Subcutaneous abdominal adipose tissue (tissue), 5 donors: Measurements from ENCODE around the gene PTPRJ.
"Not testable (repeated sequence)": the region's sequence is repeated elsewhere in the genome, so short reads cannot be mapped to it uniquely, and the experiment has no call there.

ENCODE experiments used
- H3K27ac ChIP-seq: one replicate; pipeline ENCODE4 v1.7.0; 2013; ENCODE audit warnings: low read depth, mild to moderate bottlenecking, inconsistent platforms, low read length, moderate library complexity
- H3K27me3 ChIP-seq, 5 donors: one replicate each; pipeline ENCODE4 v1.7.0; 2013; ENCODE audit warnings: low read length in 5 of 5, inconsistent platforms in 1 of 5; ENCODE audit not compliant: control insufficient read depth in 5 of 5, insufficient read depth in 4 of 5
- H3K36me3 ChIP-seq, 5 donors: one replicate each; pipeline ENCODE4 v1.7.0; 2013; ENCODE audit warnings: low read length in 5 of 5; ENCODE audit not compliant: control insufficient read depth in 5 of 5, insufficient read depth in 5 of 5
- H3K4me1 ChIP-seq, 5 donors: one replicate each; pipeline ENCODE4 v1.7.0; 2013; ENCODE audit warnings: low read length in 5 of 5, mild to moderate bottlenecking in 3 of 5, moderate library complexity in 1 of 5; ENCODE audit not compliant: control insufficient read depth in 5 of 5, insufficient read depth in 5 of 5
- H3K4me3 ChIP-seq, 5 donors: one replicate each; pipeline ENCODE4 v1.7.0; 2013; ENCODE audit warnings: low read length in 5 of 5, low read depth in 1 of 5
- H3K9ac ChIP-seq, 5 donors: one replicate each; pipeline ENCODE4 v1.7.0; 2013; ENCODE audit warnings: low read length in 5 of 5, mild to moderate bottlenecking in 4 of 5, moderate library complexity in 3 of 5
- H3K9me3 ChIP-seq, 5 donors: one replicate each; pipeline ENCODE4 v1.7.0; 2013; ENCODE audit warnings: low read length in 5 of 5; ENCODE audit not compliant: control insufficient read depth in 5 of 5
- donor health status: healthy.
- donor health status: healthy.
- donor health status: healthy.
- donor health status: healthy.
- donor health status: healthy.

PTPRJ gene

DNA sequence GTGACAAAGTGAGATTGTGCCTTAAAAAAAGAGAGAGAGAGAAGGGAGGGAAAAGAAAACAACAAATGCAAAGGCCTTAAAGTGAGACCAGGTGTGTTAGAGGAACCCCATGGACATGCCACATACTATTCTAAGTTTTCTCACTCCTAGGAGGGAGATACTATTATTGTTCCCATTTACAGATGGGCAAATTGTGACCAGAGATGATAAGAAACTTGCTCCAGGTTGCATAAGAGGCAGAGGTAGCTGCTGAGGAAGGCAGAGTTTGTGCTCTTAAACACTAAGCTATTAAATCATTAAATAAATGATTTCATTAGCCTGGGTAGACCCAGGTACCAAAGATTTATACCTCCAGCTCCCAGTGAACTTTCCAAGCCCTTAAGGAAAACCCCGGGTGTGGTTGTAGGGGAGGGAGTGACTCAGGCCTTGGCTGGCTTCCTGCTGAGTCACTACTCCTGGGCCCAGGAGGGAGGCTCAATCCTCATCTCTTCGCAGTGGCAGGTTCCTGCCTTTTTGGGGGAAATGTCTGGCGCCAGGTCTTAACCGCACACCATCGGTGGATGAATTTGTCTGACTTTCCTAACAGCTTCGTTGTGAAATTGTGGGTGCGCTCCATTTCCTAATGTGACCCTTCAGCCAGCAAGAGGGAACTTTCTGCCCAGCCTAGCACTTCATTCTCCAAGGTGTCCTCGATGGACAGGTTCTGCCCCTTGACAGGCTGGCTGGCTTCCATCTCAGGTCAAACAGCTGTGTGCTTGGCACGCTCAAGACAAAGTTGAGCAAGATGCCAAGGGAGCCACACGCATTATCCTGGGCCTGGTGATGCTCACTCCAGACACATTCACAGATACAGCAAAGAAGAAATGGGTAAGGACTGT lies 33.4 kb upstream of the PTPRJ start:
- Histone ChIP-seq H3K36me3 (no peaks in the 10 kb centered on the region), H3K27ac (no peak overlapping the region), H3K4me1 (peaks cover 3 to 15% (median 14%) of the 10 kb centered on the region in 5 donors), H3K9me3 (no peaks in the 10 kb centered on the region), H3K27me3 (no peaks in the 10 kb centered on the region), H3K9ac (no peak overlapping the region), H3K4me3 (no peak overlapping the region)

DNA sequence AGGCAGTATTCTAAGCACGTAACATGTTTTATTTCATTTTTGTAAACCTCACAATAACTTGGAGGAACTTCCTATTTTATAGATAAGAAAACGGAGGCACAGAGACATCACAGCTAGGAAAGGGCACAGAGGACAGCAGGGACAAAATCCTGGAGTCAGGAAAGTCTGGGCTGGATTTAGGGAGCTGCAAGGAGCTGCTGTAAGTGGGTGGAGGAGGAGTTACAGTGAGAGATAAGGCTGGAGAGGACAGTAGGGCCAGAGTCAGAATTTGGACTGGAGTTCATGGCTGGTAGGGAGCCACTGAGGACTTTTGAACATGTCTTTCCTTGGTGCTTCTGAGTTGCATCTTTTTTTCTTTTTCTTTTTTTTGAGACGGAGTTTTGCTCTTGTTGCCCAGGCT lies 32.2 kb upstream of the PTPRJ start:
- Histone ChIP-seq H3K27me3 (no peaks in the 10 kb centered on the region), H3K9ac (no peak overlapping the region), H3K9me3 (no peaks in the 10 kb centered on the region), H3K27ac (no peak overlapping the region), H3K36me3 (no peaks in the 10 kb centered on the region), H3K4me3 (no peak overlapping the region), H3K4me1 (peaks cover 3 to 15% (median 14%) of the 10 kb centered on the region in 5 donors)

DNA sequence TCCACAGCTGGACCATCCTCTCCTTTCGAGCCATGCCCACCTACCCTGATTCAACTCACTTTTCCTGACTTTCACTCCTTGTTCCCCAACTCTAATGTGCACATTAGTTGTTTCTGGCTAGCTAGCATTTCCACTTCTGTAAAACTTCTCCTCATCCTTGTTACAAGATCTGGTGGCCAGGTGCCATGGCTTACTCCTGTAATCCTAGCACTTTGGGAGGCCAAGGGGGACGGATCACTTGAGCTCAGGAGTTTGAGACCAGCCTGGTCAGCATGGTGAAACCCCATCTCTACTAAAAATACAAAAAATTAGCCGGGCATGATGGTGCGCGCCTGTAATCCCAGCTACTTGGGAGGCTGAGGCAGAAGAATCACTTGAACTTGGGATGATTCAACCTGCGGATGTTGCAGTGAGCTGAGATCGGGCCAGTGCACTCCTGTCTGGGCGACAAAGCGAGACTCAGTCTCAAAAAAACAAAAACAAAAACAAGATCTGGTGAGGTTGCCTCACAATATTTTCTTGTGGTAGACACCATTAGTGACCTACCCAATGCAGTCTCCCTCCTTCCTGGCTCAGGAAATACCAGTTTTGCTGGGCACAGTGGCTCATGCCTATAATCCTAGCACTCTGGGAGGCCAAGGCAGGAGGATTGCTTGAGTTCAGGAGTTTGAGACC lies 31.2 kb upstream of the PTPRJ start:
- H3K9me3 ChIP-seq, H3K27ac ChIP-seq, H3K4me3 ChIP-seq, H3K36me3 ChIP-seq, H3K9ac ChIP-seq, H3K27me3 ChIP-seq: not testable (repeated sequence)
- peaks cover 3 to 15% (median 14%) of the 10 kb centered on the region in 5 donors for H3K4me1 ChIP-seq

DNA sequence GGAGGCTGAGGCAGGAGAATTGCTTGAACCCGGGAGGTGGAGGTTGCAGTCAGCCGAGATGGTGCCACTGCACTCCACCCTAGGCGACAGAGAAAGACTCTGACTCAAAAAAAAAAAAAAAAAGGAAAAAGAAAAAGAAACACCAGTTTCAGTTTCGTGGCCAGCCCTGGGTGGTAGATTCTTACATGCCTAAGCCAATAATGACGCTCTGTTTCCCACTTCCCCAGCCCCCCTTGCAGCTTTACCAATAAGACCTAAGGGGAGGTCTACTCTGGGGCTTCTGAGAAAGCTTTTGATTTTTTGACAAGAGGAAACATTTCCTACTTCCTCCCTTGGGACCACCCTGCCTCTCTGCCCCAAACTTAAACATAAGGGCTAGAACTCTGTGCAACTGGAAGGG lies 30.0 kb upstream of the PTPRJ start:
- Histone ChIP-seq H3K27ac (no peak overlapping the region), H3K9ac (no peak overlapping the region)

DNA sequence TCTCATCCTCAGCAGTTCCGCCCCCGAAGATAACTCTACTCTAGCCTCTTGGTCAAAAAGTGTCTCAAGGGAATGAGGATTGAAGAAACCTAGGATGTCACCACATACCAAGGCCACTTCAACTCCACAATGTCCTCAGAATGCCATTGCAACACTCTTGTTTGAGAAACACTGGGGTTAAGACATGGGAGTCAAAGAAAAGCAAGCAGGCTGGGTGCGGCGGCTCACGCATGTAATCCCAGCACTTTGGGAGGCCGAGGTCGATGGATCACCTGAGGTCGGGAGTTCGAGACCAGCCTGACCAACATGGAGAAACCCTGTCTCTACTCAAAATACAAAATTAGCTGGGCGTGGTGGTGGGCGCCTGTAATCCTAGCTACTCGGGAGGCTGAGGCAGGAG lies 28.9 kb upstream of the PTPRJ start:
- H3K4me1 ChIP-seq: peaks cover 3 to 14% (median 13%) of the 10 kb centered on the region in 5 donors
- not testable (repeated sequence) for H3K9ac ChIP-seq, H3K4me3 ChIP-seq, H3K27ac ChIP-seq, H3K27me3 ChIP-seq, H3K36me3 ChIP-seq, H3K9me3 ChIP-seq

More for the DNA sequence above, 30.0 kb upstream of the PTPRJ start:
- Histone ChIP-seq H3K4me1 (peaks cover 3 to 15% (median 14%) of the 10 kb centered on the region in 5 donors), H3K4me3 (no peak overlapping the region), H3K36me3 (no peaks in the 10 kb centered on the region), H3K27me3 (no peaks in the 10 kb centered on the region), H3K9me3 (no peaks in the 10 kb centered on the region)

DNA sequence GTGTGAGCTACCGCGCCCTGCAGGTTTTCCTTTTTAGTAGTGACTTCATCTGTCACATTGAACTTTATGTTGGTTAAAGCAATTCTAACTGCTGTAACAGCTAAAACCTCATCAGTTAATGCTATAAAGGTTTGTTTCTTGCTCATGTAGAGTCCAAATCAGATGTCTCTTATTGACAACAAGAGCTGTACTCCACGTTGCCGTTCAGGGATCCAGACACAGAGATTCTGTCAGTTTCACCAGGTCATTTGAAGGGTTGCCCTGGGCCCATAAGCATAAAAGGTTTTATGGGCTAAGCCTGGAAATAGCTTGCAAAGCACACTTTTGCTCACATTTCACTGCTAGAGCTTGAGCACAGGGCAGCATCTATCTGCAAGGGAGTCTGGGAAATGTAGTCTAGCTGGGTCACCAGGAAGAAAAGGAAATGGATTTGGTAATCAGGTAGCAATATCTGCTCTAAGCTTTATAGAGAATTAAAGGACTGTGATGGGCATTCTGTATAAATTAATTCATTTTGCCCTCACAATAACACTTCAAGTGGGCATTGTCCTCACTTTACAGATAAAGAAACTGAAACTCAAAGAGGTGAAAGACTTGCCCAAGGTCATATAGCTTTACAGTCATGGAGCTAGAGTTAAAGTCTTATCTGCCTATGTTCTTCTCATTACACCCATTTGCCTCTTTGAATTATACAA lies 25.2 kb upstream of the PTPRJ start:
- H3K9me3 ChIP-seq: no peaks in the 10 kb centered on the region
- H3K9ac ChIP-seq: no peak overlapping the region
- H3K4me1 ChIP-seq: peaks cover 0 to 5% (median 0%) of the 10 kb centered on the region in 5 donors
- H3K4me3 ChIP-seq: no peak overlapping the region
- no peaks in the 10 kb centered on the region for H3K27me3 ChIP-seq
- H3K27ac ChIP-seq: no peak overlapping the region
- H3K36me3 ChIP-seq: no peaks in the 10 kb centered on the region

DNA sequence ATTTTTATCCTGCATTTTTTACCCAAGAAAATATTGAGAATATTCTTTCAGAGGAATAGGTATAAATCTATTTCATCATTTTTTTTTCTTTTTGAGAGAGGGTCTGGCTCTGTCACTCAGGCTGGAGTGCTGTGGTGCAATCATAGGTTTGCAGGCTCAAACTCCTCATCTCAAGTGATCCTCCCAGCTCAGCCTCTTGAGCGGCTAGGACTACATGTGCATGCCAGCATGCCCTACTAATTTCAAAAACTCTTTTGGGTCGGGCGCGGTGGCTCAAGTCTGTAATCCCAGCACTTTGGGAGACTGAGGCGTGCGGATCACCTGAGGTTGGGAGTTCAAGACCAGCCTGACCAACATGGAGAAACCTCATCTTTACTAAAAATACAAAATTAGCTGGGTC lies 20.3 kb upstream of the PTPRJ start:
- H3K9ac ChIP-seq: no peak overlapping the region
- no peaks in the 10 kb centered on the region for H3K4me1 ChIP-seq
- H3K27me3 ChIP-seq: no peaks in the 10 kb centered on the region
- H3K36me3 ChIP-seq: no peaks in the 10 kb centered on the region
- H3K4me3 ChIP-seq: no peak overlapping the region
- H3K9me3 ChIP-seq: no peaks in the 10 kb centered on the region
- no peak overlapping the region for H3K27ac ChIP-seq

DNA sequence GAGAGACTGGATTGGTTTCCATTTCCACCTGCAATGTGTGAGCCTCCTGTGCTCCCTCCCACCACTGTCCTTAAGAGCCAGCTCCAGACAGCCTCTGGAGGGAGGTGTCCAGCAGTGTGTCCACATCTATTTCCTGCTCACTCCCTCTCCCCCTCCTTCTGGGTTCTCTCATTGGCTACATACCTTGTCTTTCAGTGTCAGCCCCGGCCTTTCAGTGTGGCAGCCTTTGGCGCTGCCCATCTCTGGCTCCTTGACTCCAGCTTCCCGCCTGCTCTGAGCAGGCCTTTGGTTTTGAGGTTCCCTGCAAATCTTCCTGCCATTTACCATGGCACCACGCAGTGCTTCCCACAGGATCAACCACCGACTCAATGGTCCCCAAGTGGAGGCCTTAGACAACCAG lies 19.0 kb upstream of the PTPRJ start:
- H3K27ac ChIP-seq: no peak overlapping the region
- H3K4me3 ChIP-seq: no peak overlapping the region
- H3K27me3 ChIP-seq: no peaks in the 10 kb centered on the region
- H3K9me3 ChIP-seq: no peaks in the 10 kb centered on the region
- no peak overlapping the region for H3K9ac ChIP-seq
- no peaks in the 10 kb centered on the region for H3K36me3 ChIP-seq
- no peaks in the 10 kb centered on the region for H3K4me1 ChIP-seq

DNA sequence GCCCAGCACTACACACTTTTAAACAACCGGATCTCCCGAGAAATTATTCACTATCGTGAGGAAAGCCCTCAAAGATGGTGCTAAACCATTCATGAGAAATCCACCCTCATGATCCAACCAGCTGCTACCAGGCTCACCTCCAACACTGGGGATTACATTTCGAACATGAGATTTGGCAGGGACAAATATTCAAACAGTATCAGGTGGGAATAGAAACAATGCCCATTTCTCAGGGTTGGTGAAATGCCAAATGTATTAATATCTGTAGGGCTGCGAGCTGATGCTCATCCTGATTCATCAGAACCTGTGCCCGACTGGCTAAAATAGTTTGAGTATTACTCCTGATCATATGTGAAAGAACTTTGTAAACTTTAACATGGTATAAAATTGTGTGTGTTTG lies 15.8 kb upstream of the PTPRJ start:
- no peaks in the 10 kb centered on the region for H3K9me3 ChIP-seq
- H3K4me1 ChIP-seq: peaks cover 0 to 4% (median 0%) of the 10 kb centered on the region in 5 donors
- H3K27ac ChIP-seq: no peak overlapping the region
- H3K9ac ChIP-seq: no peak overlapping the region
- no peak overlapping the region for H3K4me3 ChIP-seq
- no peaks in the 10 kb centered on the region for H3K27me3 ChIP-seq
- H3K36me3 ChIP-seq: no peaks in the 10 kb centered on the region
